ENCODE results near the gene VASP.

GRCh38 chr19:45574526-45574925 is 67.2 kb downstream of the VASP start:
- TF ChIP-seq POLR2AphosphoS5 (IDR thresholded peaks at IDR 0.05; ENCODE audit: insufficient read depth, low read depth, low read length) = no peak
- no peak for TF ChIP-seq CTCF (IDR thresholded peaks at IDR 0.05; ENCODE audit: extremely low read depth in 1 of 2, insufficient read depth in 1 of 2, low read depth in 1 of 2, low read length in 2 of 2)
- no peak for TF ChIP-seq MAX (IDR thresholded peaks at IDR 0.05; ENCODE audit: insufficient read depth, insufficient read length)
- TF ChIP-seq POLR2A (IDR thresholded peaks at IDR 0.05; ENCODE audit: low read depth, low read length) = no peak
